BLaER1 treated with 17β-estradiol and CSF1 and Interleukin-3, amounts not matched to agents 10 nM and 100 nM (cell line): ENCODE results near the gene BPIFB3.
"Not testable (repeated sequence)": the region's sequence is repeated elsewhere in the genome, so short reads cannot be mapped to it uniquely, and the experiment has no call there.

ENCODE experiments used
- H3K27ac ChIP-seq, 11 experiments: shearing (Covaris generic); formaldehyde crosslinking; 2 replicates each; pipeline ENCODE4 v1.8.1; 2022
- H3K27me3 ChIP-seq, 11 experiments: shearing (Covaris generic); formaldehyde crosslinking; 2 replicates each; pipeline ENCODE4 v1.8.1; 2022
- H3K36me3 ChIP-seq, 11 experiments: shearing (Covaris generic); formaldehyde crosslinking; 2 replicates each; pipeline ENCODE4 v1.8.1; 2022
- H3K4me1 ChIP-seq, 10 experiments: shearing (Covaris generic); formaldehyde crosslinking; 2 replicates each; pipeline ENCODE4 v1.8.1; 2022
- H3K4me2 ChIP-seq, 11 experiments: shearing (Covaris generic); formaldehyde crosslinking; 2 replicates each; pipeline ENCODE4 v1.8.1; 2022
- H3K4me3 ChIP-seq, 10 experiments: shearing (Covaris generic); formaldehyde crosslinking; 2 replicates each; pipeline ENCODE4 v1.8.1; 2022
- H3K9ac ChIP-seq, 11 experiments: shearing (Covaris generic); formaldehyde crosslinking; 2 replicates each; pipeline ENCODE4 v1.8.1; 2022
- H3K9me3 ChIP-seq, 11 experiments: shearing (Covaris generic); formaldehyde crosslinking; replicated peaks in 1 of 11; 2 replicates each; pipeline ENCODE4 v1.8.1; 2022
- H4K20me1 ChIP-seq, 11 experiments: shearing (Covaris generic); formaldehyde crosslinking; 2 replicates each; pipeline ENCODE4 v1.8.1; 2022
- Cebpa-rat ChIP-seq, 11 experiments: shearing (Covaris generic); IDR thresholded peaks; 2 replicates each; pipeline ENCODE4 v1.8.1; 2022

BPIFB3 gene

GRCh38 chr20:33099843-33100538 is 46.3 kb downstream of the BPIFB3 start:
- no peak overlapping the region for H3K27ac ChIP-seq
- no peak overlapping the region for H3K4me3 ChIP-seq
- no peaks in the 10 kb centered on the region for H3K9me3 ChIP-seq
- H3K9ac ChIP-seq, result no peak overlapping the region
- no peaks in the 10 kb centered on the region; a peak in 1 of 22 replicates for H4K20me1 ChIP-seq
- no peak for TF ChIP-seq Cebpa-rat (IDR thresholded peaks at IDR 0.05)
- no peaks in the 10 kb centered on the region for H3K36me3 ChIP-seq
- H3K27me3 ChIP-seq, result no peaks in the 10 kb centered on the region
- no peaks in the 10 kb centered on the region for H3K4me1 ChIP-seq
- no peak overlapping the region for H3K4me2 ChIP-seq

GRCh38 chr20:33103556-33103955 is 49.9 kb downstream of the BPIFB3 start:
- H3K9ac ChIP-seq, result no peak overlapping the region
- no peak overlapping the region for H3K4me2 ChIP-seq
- H3K9me3 ChIP-seq, result no peaks in the 10 kb centered on the region
- no peaks in the 10 kb centered on the region for H3K4me1 ChIP-seq
- H3K4me3 ChIP-seq, result no peak overlapping the region
- H3K27me3 ChIP-seq, result no peaks in the 10 kb centered on the region
- no peak for TF ChIP-seq Cebpa-rat (IDR thresholded peaks at IDR 0.05)
- H3K27ac ChIP-seq, result no peak overlapping the region
- no peaks in the 10 kb centered on the region for H3K36me3 ChIP-seq
- H4K20me1 ChIP-seq, result no peaks in the 10 kb centered on the region

- H3K9me3 ChIP-seq, result no peaks in the 10 kb centered on the region
- H3K36me3 ChIP-seq, result no peaks in the 10 kb centered on the region
- TF ChIP-seq Cebpa-rat (IDR thresholded peaks at IDR 0.05), result no peak
- H3K27me3 ChIP-seq, result no peaks in the 10 kb centered on the region
- no peaks in the 10 kb centered on the region for H3K4me1 ChIP-seq
- H4K20me1 ChIP-seq, result no peaks in the 10 kb centered on the region
- H3K4me3 ChIP-seq, result no peak overlapping the region
- H3K9ac ChIP-seq, result no peak overlapping the region
- H3K27ac ChIP-seq, result no peak overlapping the region
- no peak overlapping the region for H3K4me2 ChIP-seq
These were observed 50.6 kb downstream of the BPIFB3 start for GRCh38 chr20:33104336-33104735.

- no peak overlapping the region for H3K27ac ChIP-seq
- no peaks in the 10 kb centered on the region for H3K27me3 ChIP-seq
- no peak overlapping the region for H3K4me2 ChIP-seq
- no peak overlapping the region for H3K4me3 ChIP-seq
- no peak overlapping the region for H3K9ac ChIP-seq
- no peaks in the 10 kb centered on the region for H3K9me3 ChIP-seq
- no peaks in the 10 kb centered on the region for H4K20me1 ChIP-seq
- no peaks in the 10 kb centered on the region for H3K4me1 ChIP-seq
- TF ChIP-seq Cebpa-rat (IDR thresholded peaks at IDR 0.05), result no peak
- no peaks in the 10 kb centered on the region for H3K36me3 ChIP-seq
These were observed 51.7 kb downstream of the BPIFB3 start for GRCh38 chr20:33105316-33105924.

- H3K4me1 ChIP-seq, H3K4me2 ChIP-seq, H3K4me3 ChIP-seq, H3K9me3 ChIP-seq, H4K20me1 ChIP-seq, H3K27me3 ChIP-seq, H3K36me3 ChIP-seq, H3K9ac ChIP-seq, H3K27ac ChIP-seq: not testable (repeated sequence)
These were observed 52.4 kb downstream of the BPIFB3 start for GRCh38 chr20:33106058-33106620.

GRCh38 chr20:33108661-33109060 is 55.0 kb downstream of the BPIFB3 start:
- no peaks in the 10 kb centered on the region for H3K36me3 ChIP-seq
- no peaks in the 10 kb centered on the region for H3K27me3 ChIP-seq
- H3K9ac ChIP-seq, result no peak overlapping the region
- no peaks in the 10 kb centered on the region for H3K4me1 ChIP-seq
- H3K4me2 ChIP-seq, result no peak overlapping the region
- TF ChIP-seq Cebpa-rat (IDR thresholded peaks at IDR 0.05), result no peak
- no peaks in the 10 kb centered on the region for H4K20me1 ChIP-seq
- no peak overlapping the region for H3K27ac ChIP-seq
- no peak overlapping the region for H3K4me3 ChIP-seq
- H3K9me3 ChIP-seq, result peaks cover 0 to 8% (median 0%) of the 10 kb centered on the region in 11 experiments; a peak in 2 of 22 replicates

GRCh38 chr20:33110147-33110825 is 56.6 kb downstream of the BPIFB3 start:
- Histone ChIP-seq H4K20me1 (no peaks in the 10 kb centered on the region), H3K9me3 (peaks cover 0 to 16% (median 5%) of the 10 kb centered on the region in 11 experiments; a peak in 8 of 22 replicates), H3K4me1 (no peaks in the 10 kb centered on the region), H3K4me2 (no peak overlapping the region), H3K4me3 (no peak overlapping the region), H3K36me3 (no peaks in the 10 kb centered on the region), H3K27me3 (no peaks in the 10 kb centered on the region), H3K27ac (no peak overlapping the region), H3K9ac (no peak overlapping the region)
- TF ChIP-seq Cebpa-rat (IDR thresholded peaks at IDR 0.05), result no peak

GRCh38 chr20:33111306-33111705 is 57.6 kb downstream of the BPIFB3 start:
- peaks cover 0 to 22% (median 5%) of the 10 kb centered on the region in 11 experiments; a peak in 10 of 22 replicates for H3K9me3 ChIP-seq
- H3K9ac ChIP-seq, result no peak overlapping the region
- TF ChIP-seq Cebpa-rat (IDR thresholded peaks at IDR 0.05), result no peak
- no peak overlapping the region for H3K4me2 ChIP-seq
- no peaks in the 10 kb centered on the region for H4K20me1 ChIP-seq
- H3K4me3 ChIP-seq, result no peak overlapping the region
- H3K36me3 ChIP-seq, result no peaks in the 10 kb centered on the region
- no peak overlapping the region for H3K27ac ChIP-seq
- H3K4me1 ChIP-seq, result no peaks in the 10 kb centered on the region
- H3K27me3 ChIP-seq, result no peaks in the 10 kb centered on the region

GRCh38 chr20:33112547-33113386 is 59.1 kb downstream of the BPIFB3 start:
- no peak overlapping the region for H3K27ac ChIP-seq
- peaks cover 0 to 22% (median 5%) of the 10 kb centered on the region in 11 experiments; a peak in 10 of 22 replicates for H3K9me3 ChIP-seq
- no peak overlapping the region for H3K4me2 ChIP-seq
- no peaks in the 10 kb centered on the region for H3K27me3 ChIP-seq
- no peaks in the 10 kb centered on the region for H4K20me1 ChIP-seq
- no peak overlapping the region for H3K9ac ChIP-seq
- no peaks in the 10 kb centered on the region for H3K4me1 ChIP-seq
- H3K36me3 ChIP-seq, result no peaks in the 10 kb centered on the region
- H3K4me3 ChIP-seq, result no peak overlapping the region
- TF ChIP-seq Cebpa-rat (IDR thresholded peaks at IDR 0.05), result no peak
